Fibroblast of lung (primary cell): ENCODE results near the gene AKAP12. TPM values are rescaled to one million over a fixed set of nuclear protein-coding genes. Genes with fewer than 3 reads are reported as not detected.

Experiments
- DNase-seq, 2 donors: peaks; one replicate each; pipeline versions ENCODE4 v3.0.0 to v3.0.0-alpha.2; 2010; ENCODE audit warnings: low read depth in 2 of 2
- H2AFZ ChIP-seq: 2 replicates; pipeline ENCODE4 v1.5.1; 2012; ENCODE audit warnings: low read length, control low read depth, inconsistent platforms
- H3K27ac ChIP-seq: 2 replicates; pipeline ENCODE4 v1.5.1; 2011; ENCODE audit warnings: low read length, control low read depth; ENCODE audit not compliant: insufficient read depth
- H3K27me3 ChIP-seq: 2 replicates; pipeline ENCODE4 v1.5.1; 2011; ENCODE audit warnings: mild to moderate bottlenecking, low read length; ENCODE audit not compliant: control insufficient read depth, insufficient read depth
- H3K36me3 ChIP-seq: 2 replicates; pipeline ENCODE4 v1.5.1; 2011; ENCODE audit warnings: low read length; ENCODE audit not compliant: control insufficient read depth, insufficient read depth
- H3K4me1 ChIP-seq: 2 replicates; pipeline ENCODE4 v1.5.1; 2011; ENCODE audit warnings: low read length; ENCODE audit not compliant: control insufficient read depth, insufficient read depth; ENCODE audit errors: extremely low read depth
- H3K4me2 ChIP-seq: 2 replicates; pipeline ENCODE4 v1.5.1; 2011; ENCODE audit warnings: low read length, control low read depth; ENCODE audit not compliant: insufficient read depth; ENCODE audit errors: extremely low read depth
- H3K4me3 ChIP-seq, 4 experiments: fragments of 200-600 bp in 1 of 4; sonication (generic) in 1 of 4; replicated peaks in 1 of 4; 2 replicates each; pipeline ENCODE4 v1.5.1; 2011 to 2016; ENCODE audit warnings: low read length in 4 of 4, low read depth in 3 of 4, mild to moderate bottlenecking in 3 of 4, control low read depth in 2 of 4, inconsistent platforms in 1 of 4, mixed read lengths in 1 of 4; ENCODE audit not compliant: insufficient read depth in 1 of 4; ENCODE audit errors: control extremely low read depth in 1 of 4
- H3K79me2 ChIP-seq: 2 replicates; pipeline ENCODE4 v1.5.1; 2012; ENCODE audit warnings: mild to moderate bottlenecking, low read length, inconsistent platforms; ENCODE audit not compliant: control insufficient read depth, insufficient read depth
- H3K9ac ChIP-seq: 2 replicates; pipeline ENCODE4 v1.5.1; 2011; ENCODE audit warnings: mild to moderate bottlenecking, low read length, control low read depth; ENCODE audit not compliant: insufficient read depth
- H3K9me3 ChIP-seq: 2 replicates; pipeline ENCODE4 v1.5.1; 2012; ENCODE audit warnings: low read depth, low read length; ENCODE audit not compliant: control insufficient read depth, insufficient read depth
- H4K20me1 ChIP-seq: 2 replicates; pipeline ENCODE4 v1.5.1; 2011; ENCODE audit warnings: low read length; ENCODE audit not compliant: control insufficient read depth, insufficient read depth; ENCODE audit errors: extremely low read depth
- EZH2 ChIP-seq: IDR thresholded peaks from 2 replicates; pipeline ENCODE4 v1.5.1; 2012; ENCODE audit warnings: low read length, control low read depth, mild to moderate bottlenecking; ENCODE audit errors: missing control alignments
- polyA plus RNA-seq, 2 donors: library from polyadenylated mRNA; depleted of rRNA in 1 of 2; stranded (reverse) in 1 of 2; unstranded in 1 of 2; fragments of >200 nt; gene quantifications; 2 replicates each; pipeline ENCODE4 v1.2.1, GENCODE V29; 2011 to 2012; ENCODE audit warnings: missing spikeins in 1 of 2
- total RNA-seq: library from RNA; depleted of rRNA; stranded (reverse); fragments of >200 nt; gene quantifications from 2 replicates; pipeline ENCODE4 v1.2.1, GENCODE V29; 2014
- TF ChIP-seq, protein P1 (sequence below), 2 donors: IDR thresholded peaks in 1 of 2; conservative IDR thresholded peaks in 1 of 2; 1 replicate in 1 of 2; 2 replicates in 1 of 2; pipeline ENCODE4 v1.5.1; 2011 to 2012; ENCODE audit warnings: low read length in 2 of 2, control low read depth in 1 of 2, inconsistent platforms in 1 of 2, low read depth in 1 of 2, mild to moderate bottlenecking in 1 of 2

Gene AKAP12
- total and polyA plus RNA-seq, 2 donors (not counting 1 experiment from before 2014, with no cell fraction given) = 68.5 to 133 TPM

DNA sequence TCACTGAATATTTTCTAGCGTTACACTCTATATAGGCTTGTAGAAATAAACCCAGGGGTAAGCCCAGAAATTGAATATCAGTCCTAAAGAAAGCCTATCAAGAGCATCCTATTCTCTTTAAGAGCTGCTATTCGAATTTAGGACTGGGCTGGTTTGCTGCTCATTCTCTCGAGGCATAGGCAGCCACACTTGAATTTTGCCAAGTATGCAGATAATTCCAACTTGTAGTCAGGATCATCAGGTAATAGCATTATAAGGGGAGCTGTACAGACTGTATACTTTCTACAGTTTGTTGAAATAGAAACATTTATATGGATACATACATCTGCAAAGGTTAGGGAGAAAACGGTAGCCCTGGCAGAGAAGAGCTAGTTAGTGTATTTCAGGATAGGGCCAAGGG is 153.6 kb downstream of the AKAP12 start:
- no peak for TF ChIP-seq EZH2
- TF ChIP-seq, protein P1, sequence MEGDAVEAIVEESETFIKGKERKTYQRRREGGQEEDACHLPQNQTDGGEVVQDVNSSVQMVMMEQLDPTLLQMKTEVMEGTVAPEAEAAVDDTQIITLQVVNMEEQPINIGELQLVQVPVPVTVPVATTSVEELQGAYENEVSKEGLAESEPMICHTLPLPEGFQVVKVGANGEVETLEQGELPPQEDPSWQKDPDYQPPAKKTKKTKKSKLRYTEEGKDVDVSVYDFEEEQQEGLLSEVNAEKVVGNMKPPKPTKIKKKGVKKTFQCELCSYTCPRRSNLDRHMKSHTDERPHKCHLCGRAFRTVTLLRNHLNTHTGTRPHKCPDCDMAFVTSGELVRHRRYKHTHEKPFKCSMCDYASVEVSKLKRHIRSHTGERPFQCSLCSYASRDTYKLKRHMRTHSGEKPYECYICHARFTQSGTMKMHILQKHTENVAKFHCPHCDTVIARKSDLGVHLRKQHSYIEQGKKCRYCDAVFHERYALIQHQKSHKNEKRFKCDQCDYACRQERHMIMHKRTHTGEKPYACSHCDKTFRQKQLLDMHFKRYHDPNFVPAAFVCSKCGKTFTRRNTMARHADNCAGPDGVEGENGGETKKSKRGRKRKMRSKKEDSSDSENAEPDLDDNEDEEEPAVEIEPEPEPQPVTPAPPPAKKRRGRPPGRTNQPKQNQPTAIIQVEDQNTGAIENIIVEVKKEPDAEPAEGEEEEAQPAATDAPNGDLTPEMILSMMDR (conservative IDR thresholded peaks at IDR 0.05 in 1 of 2, IDR thresholded peaks at IDR 0.05 in 1 of 2; ENCODE audit: low read depth in 1 of 2, low read length in 2 of 2) = no peak
- no peak overlapping the region for H3K9ac ChIP-seq
- no peak overlapping the region for H2AFZ ChIP-seq
- H3K36me3 ChIP-seq = no peaks in the 10 kb centered on the region
- peak overlapping the region; percentile 99 for H3K4me2 ChIP-seq
- H3K27ac ChIP-seq = no peak overlapping the region
- H3K27me3 ChIP-seq = no peaks in the 10 kb centered on the region
- H3K4me3 ChIP-seq = peak overlapping the region; percentile 59 to 89 (median 70)
- H3K9me3 ChIP-seq = no peaks in the 10 kb centered on the region
- H4K20me1 ChIP-seq = peaks cover 3% of the 10 kb centered on the region
- peaks cover 7% of the 10 kb centered on the region for H3K4me1 ChIP-seq
- peaks cover 75% of the 10 kb centered on the region for H3K79me2 ChIP-seq
- no peak for DNase-seq

DNA sequence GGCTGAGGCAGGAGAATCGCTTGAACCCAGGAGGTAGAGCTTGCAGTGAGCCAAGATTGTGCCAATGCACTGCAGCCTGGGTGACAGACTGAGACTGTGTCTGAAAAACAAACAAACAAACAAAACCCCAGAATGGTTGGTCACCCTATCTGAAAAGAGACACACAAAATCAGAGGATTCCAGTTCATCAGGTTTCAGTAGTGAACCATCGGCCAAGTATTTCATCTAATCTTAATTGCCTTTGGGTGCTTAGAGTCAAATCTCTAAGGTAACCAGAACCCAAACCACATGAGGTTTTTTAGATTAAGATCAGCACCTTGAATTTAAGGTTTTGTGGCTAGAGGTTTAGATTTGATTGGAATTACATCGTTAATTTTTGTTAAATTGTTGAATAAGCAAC is 159.9 kb downstream of the AKAP12 start:
- DNase-seq = peak in 1 of 2 donors; percentile 50
- Histone ChIP-seq H3K27ac (no peak overlapping the region), H3K4me1 (peaks cover 3% of the 10 kb centered on the region), H3K9ac (no peak overlapping the region), H3K79me2 (peaks cover 88% of the 10 kb centered on the region), H3K4me3 (no peak overlapping the region), H3K4me2 (no peak overlapping the region), H3K9me3 (no peaks in the 10 kb centered on the region), H3K36me3 (peaks cover 2% of the 10 kb centered on the region), H2AFZ (no peak overlapping the region), H4K20me1 (no peaks in the 10 kb centered on the region), H3K27me3 (no peaks in the 10 kb centered on the region)
- TF ChIP-seq, protein P1 (conservative IDR thresholded peaks at IDR 0.05 in 1 of 2, IDR thresholded peaks at IDR 0.05 in 1 of 2; ENCODE audit: low read depth in 1 of 2, low read length in 2 of 2) = no peak
- TF ChIP-seq EZH2 = no peak

DNA sequence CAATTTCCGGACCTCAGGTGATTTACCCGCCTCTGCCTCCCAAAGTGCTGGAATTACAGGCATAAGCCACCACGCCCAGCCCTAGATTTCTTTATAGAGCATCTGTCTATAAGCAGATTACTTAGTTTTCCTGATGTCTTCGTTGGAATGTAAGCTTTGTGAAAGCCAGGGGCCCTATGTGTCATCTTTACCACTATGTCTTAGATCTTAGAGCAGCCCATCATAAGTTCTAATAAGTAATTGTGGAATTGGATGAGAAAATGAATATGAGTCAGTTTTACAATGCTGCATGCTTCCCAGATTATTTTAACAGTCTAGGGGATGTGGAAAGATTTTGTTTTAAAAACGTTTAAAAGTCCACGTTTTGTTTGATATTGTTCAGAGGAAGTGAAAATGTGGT is 160.7 kb downstream of the AKAP12 start:
- Histone ChIP-seq H3K4me2 (no peak overlapping the region), H3K4me1 (peaks cover 3% of the 10 kb centered on the region), H2AFZ (no peak overlapping the region), H3K79me2 (peaks cover 80% of the 10 kb centered on the region), H4K20me1 (no peaks in the 10 kb centered on the region), H3K27me3 (no peaks in the 10 kb centered on the region), H3K36me3 (peaks cover 2% of the 10 kb centered on the region), H3K27ac (peak overlapping the region; percentile 4), H3K4me3 (no peak overlapping the region), H3K9me3 (no peaks in the 10 kb centered on the region), H3K9ac (no peak overlapping the region)
- TF ChIP-seq EZH2 = no peak
- TF ChIP-seq, protein P1 (conservative IDR thresholded peaks at IDR 0.05 in 1 of 2, IDR thresholded peaks at IDR 0.05 in 1 of 2; ENCODE audit: low read depth in 1 of 2, low read length in 2 of 2) = no peak
- DNase-seq = peak in 1 of 2 donors; percentile 74
